Measurements from ENCODE around the gene MYO7A. TPM values are rescaled to one million over a fixed set of nuclear protein-coding genes. Genes with fewer than 3 reads are reported as not detected.

The MYO7A gene
- total and polyA plus RNA-seq, 2 of the 8 experiments (the other 6 are each of a cell fraction or from before 2014, with no cell fraction given) = 1.5 to 1.9 TPM

- Histone ChIP-seq H2AK5ac (ENCODE audit: low read depth, low read length) (no peak overlapping the region), H4K5ac (ENCODE audit: insufficient read length, low read depth, low read length) (no peak overlapping the region), H4K8ac (ENCODE audit: extremely low read depth, insufficient read depth, low read length) (no peak overlapping the region), H3K4ac (replicated peaks; ENCODE audit: insufficient read length, low read depth, low read length) (no peak overlapping the region), H3K9me3 (ENCODE audit: insufficient read depth in 2 of 2, low read depth in 1 of 2, low read length in 1 of 2) (no peaks in the 10 kb centered on the region), H3K79me2 (ENCODE audit: control insufficient read depth in 1 of 2, insufficient read depth in 2 of 2, low read length in 2 of 2) (no peaks in the 10 kb centered on the region), H2AFZ (ENCODE audit: low read length) (no peak overlapping the region), H3K14ac (ENCODE audit: insufficient read length) (no peak overlapping the region), H2BK20ac (ENCODE audit: low read length) (no peak overlapping the region), H4K20me1 (replicated peaks in 1 of 2; ENCODE audit: control insufficient read depth in 1 of 2, insufficient read depth in 2 of 2, low read length in 2 of 2) (peaks cover 0 to 4% of the 10 kb centered on the region in 2 experiments), H3K9ac (replicated peaks in 1 of 4; ENCODE audit: extremely low read depth in 1 of 4, low read depth in 3 of 4, low read length in 3 of 4) (no peak overlapping the region), H3K56ac (replicated peaks; ENCODE audit: insufficient read length, low read depth, low read length) (no peak overlapping the region), H2BK120ac (replicated peaks; ENCODE audit: low read depth, low read length) (no peak overlapping the region), H3K4me1 (replicated peaks in 1 of 4; ENCODE audit: control insufficient read depth in 3 of 4, insufficient read depth in 4 of 4, low read length in 3 of 4) (peaks cover 0 to 6% (median 2%) of the 10 kb centered on the region in 4 experiments; a peak in 3 of 7 replicates), H4K91ac (replicated peaks; ENCODE audit: insufficient read length, low read length) (no peak overlapping the region), H3K27me3 (replicated peaks in 1 of 4; ENCODE audit: control insufficient read depth in 3 of 4, extremely low read depth in 1 of 4, insufficient read depth in 3 of 4, low read length in 3 of 4) (no peaks in the 10 kb centered on the region), H3K27ac (ENCODE audit: low read depth, low read length) (no peak overlapping the region), H2BK15ac (ENCODE audit: low read length) (no peak overlapping the region), H2BK5ac (ENCODE audit: low read depth, low read length) (no peak overlapping the region), H2BK12ac (ENCODE audit: low read depth, low read length) (no peak overlapping the region), H3K23me2 (ENCODE audit: low read depth, low read length) (no peaks in the 10 kb centered on the region), H3K36me3 (ENCODE audit: control insufficient read depth in 2 of 4, insufficient read depth in 4 of 4, low read length in 3 of 4) (no peaks in the 10 kb centered on the region), H3K4me3 (ENCODE audit: extremely low read depth in 1 of 4, insufficient read depth in 2 of 4, low read depth in 3 of 4, low read length in 4 of 4) (no peak overlapping the region), H3K79me1 (ENCODE audit: low read depth, low read length) (no peaks in the 10 kb centered on the region), H3K4me2 (ENCODE audit: insufficient read depth in 1 of 2, low read depth in 2 of 2, low read length in 2 of 2) (no peak overlapping the region), H3K23ac (ENCODE audit: insufficient read length) (no peak overlapping the region), H3K18ac (ENCODE audit: extremely low read depth, low read length) (no peak overlapping the region)
- DNase-seq (ENCODE audit: low read depth in 1 of 2, low spot score in 2 of 2) = no peak
- WGBS, 2 experiments (ENCODE audit: extremely low coverage in 1 of 2, insufficient coverage in 1 of 2, insufficient read length in 1 of 2, insufficient replicate concordance in 2 of 2, low coverage in 1 of 2, low lambda C conversion rate in 2 of 2, missing lambda C conversion rate in 1 of 2) = 97% methylated on average over 6 of the region's 7 CpGs; no CpG with 5 or more reads in 1 of the 2 experiments
- CTCF ChIA-PET (ENCODE audit: partially characterized antibody) = interaction anchor here (0.7 to 11.6 kb wide), 11 partner anchors 8 to 1578 kb away, joined by 3 to 297 read pairs (median 5); partner anchors contain the start of genes MYO7A and OMP
- no peak for FAIRE-seq
- POLR2A ChIA-PET (ENCODE audit: partially characterized antibody) = interaction anchor here (1.1 to 1.5 kb wide), 2 partner anchors 13 to 52 kb away, joined by 3 read pairs; no protein-coding TSS in a partner anchor
- TF ChIP-seq SIN3A (conservative IDR thresholded peaks at IDR 0.05 in 1 of 2, IDR thresholded peaks at IDR 0.05 in 1 of 2; ENCODE audit: low read depth in 1 of 2, low read length in 2 of 2) (no peak), SIX5 (IDR thresholded peaks at IDR 0.05; ENCODE audit: low read depth, low read length) (no peak), RBBP5 (IDR thresholded peaks at IDR 0.05; ENCODE audit: borderline replicate concordance, low read depth, low read length) (no peak), SP1 (IDR thresholded peaks at IDR 0.05; ENCODE audit: low read depth, low read length) (no peak), ZNF274 (IDR thresholded peaks at IDR 0.05; ENCODE audit: borderline replicate concordance, extremely low read depth, low read length) (no peak), RNF2 (IDR thresholded peaks at IDR 0.05; ENCODE audit: borderline replicate concordance, low read depth, low read length, missing control alignments, poor library complexity, severe bottlenecking) (no peak), EZH2 (IDR thresholded peaks at IDR 0.05; ENCODE audit: low read depth, low read length, severe bottlenecking) (no peak), JUND (IDR thresholded peaks at IDR 0.05; ENCODE audit: low read length) (no peak), GABPA (IDR thresholded peaks at IDR 0.05; ENCODE audit: borderline replicate concordance, insufficient read depth, low read length) (no peak), SP2 (IDR thresholded peaks at IDR 0.05; ENCODE audit: low read length) (no peak), FOSL1 (IDR thresholded peaks at IDR 0.05; ENCODE audit: insufficient read depth, low read depth, low read length) (no peak), ATF3 (IDR thresholded peaks at IDR 0.05; ENCODE audit: insufficient read depth, low read depth, low read length) (no peak)
Measured at GRCh38 chr11:77094841-77095365, 33.1 kb upstream of the MYO7A start.
